SK-N-MC (cell line): ENCODE data around the gene DYNC1I1.

Source experiments
- EZH2 ChIP-seq: fragments of 200-600 bp; sonication (generic); IDR thresholded peaks from one replicate; pipeline ENCODE4 v1.6.1; 2017; ENCODE audit warnings: antibody characterized with exemption
- FOXP2 ChIP-seq: optimal IDR thresholded peaks from 2 replicates; pipeline ENCODE3; 2011; ENCODE audit warnings: mild to moderate bottlenecking, moderate library complexity; ENCODE audit not compliant: insufficient read depth; ENCODE audit errors: extremely low read length, control extremely low read depth
- POLR2AphosphoS5 ChIP-seq: IDR thresholded peaks from 2 replicates; pipeline ENCODE4 v1.6.1; 2012; ENCODE audit warnings: mild to moderate bottlenecking, low read depth, low read length, borderline replicate concordance

DNA sequence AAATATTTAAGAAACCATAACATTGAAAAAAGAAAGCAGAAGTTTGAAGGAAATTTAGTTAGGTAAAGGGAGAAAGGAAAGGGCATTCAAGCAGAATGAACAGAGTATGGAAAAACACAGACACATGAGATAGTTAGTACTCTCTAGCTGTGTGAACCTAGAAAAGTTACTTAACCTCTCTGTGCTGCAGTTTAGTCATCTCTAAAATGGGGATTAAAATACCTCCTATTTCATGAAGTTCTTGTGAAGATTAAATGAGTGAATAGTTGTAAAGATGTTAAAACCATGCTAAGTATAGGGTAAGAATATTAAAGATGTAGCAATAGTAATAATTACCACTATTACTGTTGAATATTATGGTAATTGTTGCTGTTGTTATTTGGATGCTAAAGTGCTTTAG lies 279.9 kb downstream of the DYNC1I1 start:
- TF ChIP-seq EZH2 (no peak), POLR2AphosphoS5 (no peak), FOXP2 (no peak)
